ENCODE results near the gene MAPK8IP3.

The MAPK8IP3 gene

DNA sequence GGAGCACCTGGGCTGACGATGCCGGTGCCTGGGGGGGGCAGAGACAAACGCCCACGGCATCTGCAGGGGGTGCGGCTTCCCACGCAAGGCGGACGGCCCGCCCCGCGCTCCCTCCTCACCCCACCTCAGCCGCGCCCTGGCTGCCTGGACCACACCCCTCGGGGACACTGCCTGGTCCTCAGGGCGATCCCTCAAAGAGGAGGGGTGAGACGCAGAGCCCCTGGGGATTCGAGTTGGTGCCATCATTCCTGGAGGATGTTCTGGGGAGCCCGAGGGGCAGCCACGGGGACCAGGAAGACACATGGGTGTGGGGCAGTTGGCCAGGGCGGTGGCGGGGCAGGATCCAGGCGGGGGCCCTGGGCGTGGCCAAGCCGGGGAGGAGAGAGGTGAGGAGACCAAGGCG is 83.6 kb downstream of the MAPK8IP3 start:
- Histone ChIP-seq H3K27ac (no peak overlapping the region), H3K4me3 (no peak overlapping the region), H3K36me3 (peaks cover 15 to 80% (median 44%) of the 10 kb centered on the region in 3 donors), H3K27me3 (no peaks in the 10 kb centered on the region), H3K4me1 (peaks cover 0 to 38% (median 8%) of the 10 kb centered on the region in 4 donors), H3K9me3 (no peaks in the 10 kb centered on the region)
- TF ChIP-seq CTCF (IDR thresholded peaks at IDR 0.05): no peak
- intact Hi-C loops (cut with DNase I; ENCODE audit: low total_unique reads): no loop called here
- peak in 1 of 2 donors; percentile 62 for DNase-seq

- DNase-seq: no peak
- intact Hi-C loops (cut with DNase I; ENCODE audit: low total_unique reads): no loop called here
Observed at GRCh38 chr16:1790261-1790610, 84.2 kb downstream of the MAPK8IP3 start.

DNA sequence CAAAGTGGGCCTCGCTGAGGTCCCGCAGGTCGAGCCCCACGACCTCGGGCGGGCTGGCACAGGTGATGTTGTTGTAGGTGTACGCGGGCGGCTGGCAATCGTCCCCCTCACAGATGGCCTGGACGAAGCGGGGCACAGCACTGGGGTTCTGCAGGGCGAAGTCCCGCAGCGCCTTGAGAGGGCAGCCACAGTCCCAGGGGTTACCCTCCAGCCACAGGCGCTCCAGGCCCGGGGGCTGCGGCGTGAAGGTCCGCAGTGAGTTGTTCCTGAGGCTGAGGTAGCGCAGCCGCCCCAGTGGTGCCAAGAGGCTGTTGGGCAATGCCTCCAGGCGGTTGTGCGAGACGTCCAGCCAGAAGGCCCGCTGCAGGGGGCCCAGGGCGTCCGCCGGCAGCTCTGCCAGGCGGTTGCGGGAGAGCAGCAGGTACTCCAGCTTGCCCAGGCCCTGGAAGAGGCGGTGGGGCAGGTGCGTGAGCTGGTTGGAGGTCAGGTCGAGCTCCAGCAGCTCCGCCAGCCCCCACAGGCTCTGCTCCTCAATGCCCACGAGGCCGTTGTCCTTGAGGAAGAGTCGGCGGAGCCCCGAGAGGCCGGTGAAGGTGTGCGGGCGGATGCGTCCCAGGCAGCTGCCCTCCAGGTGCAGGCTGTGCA is 84.7 kb downstream of the MAPK8IP3 start:
- intact Hi-C loops (cut with DNase I; ENCODE audit: low total_unique reads): no loop called here
- no peak overlapping the region for H3K4me3 ChIP-seq
- peaks cover 15 to 72% (median 44%) of the 10 kb centered on the region in 3 donors for H3K36me3 ChIP-seq
- peaks cover 0 to 27% (median 2%) of the 10 kb centered on the region in 4 donors for H3K4me1 ChIP-seq
- no peaks in the 10 kb centered on the region for H3K9me3 ChIP-seq
- TF ChIP-seq CTCF (IDR thresholded peaks at IDR 0.05): no peak
- H3K27me3 ChIP-seq: no peaks in the 10 kb centered on the region
- peak in 1 of 2 donors; percentile 59 for DNase-seq
- H3K27ac ChIP-seq: no peak overlapping the region

More at GRCh38 chr16:1790261-1790610, 84.2 kb downstream of the MAPK8IP3 start:
- Histone ChIP-seq H3K27me3 (no peaks in the 10 kb centered on the region), H3K36me3 (peaks cover 15 to 77% (median 44%) of the 10 kb centered on the region in 3 donors), H3K4me3 (no peak overlapping the region), H3K4me1 (peaks cover 0 to 32% (median 5%) of the 10 kb centered on the region in 4 donors), H3K27ac (no peak overlapping the region), H3K9me3 (no peaks in the 10 kb centered on the region)
- TF ChIP-seq CTCF (IDR thresholded peaks at IDR 0.05): no peak

DNA sequence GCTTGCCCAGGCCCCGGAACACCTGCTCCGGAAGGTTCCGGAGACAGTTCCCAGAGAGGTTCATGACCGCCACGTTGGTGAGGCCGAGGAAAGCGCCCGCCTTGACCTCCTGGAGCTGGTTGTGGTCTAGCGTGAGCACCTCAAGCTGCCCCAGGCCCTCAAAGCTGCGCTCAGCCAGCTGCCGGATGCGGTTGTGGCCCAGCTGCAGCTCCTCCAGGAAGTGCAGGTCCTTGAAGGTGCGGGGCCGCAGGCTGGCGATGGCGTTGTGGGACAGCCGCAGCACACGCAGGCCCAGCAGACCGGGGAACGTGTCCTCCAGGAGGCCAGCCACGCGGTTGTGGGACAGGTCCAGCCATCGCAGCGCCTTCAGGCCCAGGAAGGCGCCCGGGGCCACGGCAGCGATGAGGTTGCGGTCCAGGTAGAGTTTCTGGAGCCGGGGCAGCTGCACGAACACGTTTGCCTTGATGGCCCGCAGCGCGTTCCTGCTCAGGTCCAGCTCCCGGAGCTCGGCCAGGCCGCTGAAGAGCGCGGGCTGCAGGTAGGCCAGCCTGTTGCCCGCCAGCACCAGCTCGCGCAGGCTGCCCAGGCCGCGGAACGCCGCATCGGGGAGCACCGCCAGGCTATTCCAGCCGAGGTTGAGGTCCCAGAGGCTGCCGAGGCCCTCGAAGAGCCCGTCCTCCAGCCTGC is 85.4 kb downstream of the MAPK8IP3 start:
- peaks cover 15 to 66% (median 43%) of the 10 kb centered on the region in 3 donors for H3K36me3 ChIP-seq
- no peaks in the 10 kb centered on the region for H3K9me3 ChIP-seq
- H3K4me1 ChIP-seq: peaks cover 0 to 20% (median 0%) of the 10 kb centered on the region in 4 donors
- intact Hi-C loops (cut with DNase I; ENCODE audit: low total_unique reads): no loop called here
- DNase-seq: no peak
- no peak for TF ChIP-seq CTCF (IDR thresholded peaks at IDR 0.05)
- no peak overlapping the region for H3K27ac ChIP-seq
- no peaks in the 10 kb centered on the region for H3K27me3 ChIP-seq
- H3K4me3 ChIP-seq: no peak overlapping the region

DNA sequence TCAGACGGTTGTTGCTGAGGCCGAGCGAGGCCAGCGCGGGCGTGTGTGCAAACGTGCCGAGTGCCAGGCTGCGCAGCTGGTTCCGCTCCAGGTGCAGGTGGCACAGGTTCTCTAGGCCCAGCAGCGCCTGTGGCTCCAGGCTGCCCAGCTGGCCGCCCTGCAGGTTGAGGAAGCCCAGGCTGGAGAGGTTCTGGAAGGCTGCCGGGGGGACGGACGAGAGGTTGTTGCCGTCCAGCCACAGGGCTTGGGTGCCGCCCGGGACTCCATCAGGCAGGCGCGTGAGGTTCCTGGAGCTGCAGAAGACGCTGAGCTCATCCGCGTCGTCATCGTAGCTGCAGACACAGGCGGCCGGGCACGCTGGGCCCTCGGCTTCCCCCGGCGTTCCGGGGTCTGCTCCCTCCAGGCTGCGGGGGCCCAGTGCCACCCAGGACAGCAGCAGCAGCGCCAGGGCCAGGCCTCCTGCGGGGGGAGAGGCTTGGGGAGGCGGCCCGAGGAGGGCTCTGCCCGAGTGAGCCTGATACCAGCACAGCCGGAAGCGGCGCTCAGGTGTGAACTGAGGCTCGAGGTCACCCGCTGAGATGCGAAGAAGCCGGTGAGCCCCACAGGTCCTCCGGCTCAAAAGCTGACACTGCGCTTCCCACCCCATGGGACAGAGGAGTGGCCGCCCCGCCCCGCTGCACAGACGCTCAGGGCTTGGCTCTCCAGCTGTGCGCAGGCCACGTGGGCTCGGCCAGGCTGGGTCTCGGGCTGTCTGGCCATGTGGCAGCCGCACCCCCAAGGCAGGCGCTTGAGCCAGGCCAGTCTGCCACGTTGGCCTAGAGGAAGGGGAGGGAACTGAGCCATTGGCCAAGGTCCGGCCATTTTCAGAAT is 86.2 kb downstream of the MAPK8IP3 start:
- no peak overlapping the region for H3K27ac ChIP-seq
- H3K9me3 ChIP-seq: no peaks in the 10 kb centered on the region
- peaks cover 0 to 13% (median 0%) of the 10 kb centered on the region in 4 donors for H3K4me1 ChIP-seq
- no peak overlapping the region for H3K4me3 ChIP-seq
- no peaks in the 10 kb centered on the region for H3K27me3 ChIP-seq
- DNase-seq: no peak
- intact Hi-C loops (cut with DNase I; ENCODE audit: low total_unique reads): no loop called here
- no peak for TF ChIP-seq CTCF (IDR thresholded peaks at IDR 0.05)
- peaks cover 7 to 58% (median 35%) of the 10 kb centered on the region in 3 donors for H3K36me3 ChIP-seq

All from tibial artery (tissue), 4 donors.